Measurements from ENCODE around the gene LRP1B.

LRP1B gene

DNA sequence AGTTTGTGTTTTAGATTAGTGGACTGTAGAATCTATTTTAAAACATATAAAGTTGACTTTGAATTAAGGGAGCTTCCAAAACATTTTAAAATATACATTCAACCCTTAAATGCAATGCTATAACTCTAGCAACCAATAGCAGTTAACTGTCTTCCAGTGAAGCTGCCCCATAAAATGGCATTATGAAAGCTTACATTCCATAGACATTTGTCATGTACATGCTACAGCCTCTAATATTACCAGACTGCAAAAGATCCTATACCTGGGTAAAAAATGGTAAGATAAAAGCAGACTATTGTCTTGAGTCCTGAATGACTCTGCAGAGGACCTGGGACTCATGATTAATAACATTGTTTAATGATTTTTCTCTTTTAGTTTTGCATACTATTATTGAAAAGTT, 489.4 kb downstream of the LRP1B start:
- TF ChIP-seq SIN3A (IDR thresholded peaks at IDR 0.05; ENCODE audit: borderline replicate concordance, insufficient read depth, low read length) (no peak), POLR2AphosphoS5 (IDR thresholded peaks at IDR 0.05; ENCODE audit: low read depth, low read length) (no peak), TAF1 (IDR thresholded peaks at IDR 0.05; ENCODE audit: borderline replicate concordance, insufficient read depth, low read length) (no peak)

GRCh38 chr2:141639809-141640208, 491.0 kb downstream of the LRP1B start:
- TF ChIP-seq, protein P1, sequence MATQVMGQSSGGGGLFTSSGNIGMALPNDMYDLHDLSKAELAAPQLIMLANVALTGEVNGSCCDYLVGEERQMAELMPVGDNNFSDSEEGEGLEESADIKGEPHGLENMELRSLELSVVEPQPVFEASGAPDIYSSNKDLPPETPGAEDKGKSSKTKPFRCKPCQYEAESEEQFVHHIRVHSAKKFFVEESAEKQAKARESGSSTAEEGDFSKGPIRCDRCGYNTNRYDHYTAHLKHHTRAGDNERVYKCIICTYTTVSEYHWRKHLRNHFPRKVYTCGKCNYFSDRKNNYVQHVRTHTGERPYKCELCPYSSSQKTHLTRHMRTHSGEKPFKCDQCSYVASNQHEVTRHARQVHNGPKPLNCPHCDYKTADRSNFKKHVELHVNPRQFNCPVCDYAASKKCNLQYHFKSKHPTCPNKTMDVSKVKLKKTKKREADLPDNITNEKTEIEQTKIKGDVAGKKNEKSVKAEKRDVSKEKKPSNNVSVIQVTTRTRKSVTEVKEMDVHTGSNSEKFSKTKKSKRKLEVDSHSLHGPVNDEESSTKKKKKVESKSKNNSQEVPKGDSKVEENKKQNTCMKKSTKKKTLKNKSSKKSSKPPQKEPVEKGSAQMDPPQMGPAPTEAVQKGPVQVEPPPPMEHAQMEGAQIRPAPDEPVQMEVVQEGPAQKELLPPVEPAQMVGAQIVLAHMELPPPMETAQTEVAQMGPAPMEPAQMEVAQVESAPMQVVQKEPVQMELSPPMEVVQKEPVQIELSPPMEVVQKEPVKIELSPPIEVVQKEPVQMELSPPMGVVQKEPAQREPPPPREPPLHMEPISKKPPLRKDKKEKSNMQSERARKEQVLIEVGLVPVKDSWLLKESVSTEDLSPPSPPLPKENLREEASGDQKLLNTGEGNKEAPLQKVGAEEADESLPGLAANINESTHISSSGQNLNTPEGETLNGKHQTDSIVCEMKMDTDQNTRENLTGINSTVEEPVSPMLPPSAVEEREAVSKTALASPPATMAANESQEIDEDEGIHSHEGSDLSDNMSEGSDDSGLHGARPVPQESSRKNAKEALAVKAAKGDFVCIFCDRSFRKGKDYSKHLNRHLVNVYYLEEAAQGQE (IDR thresholded peaks at IDR 0.05; ENCODE audit: insufficient read depth in 1 of 2, low read depth in 2 of 2, low read length in 2 of 2) = no peak
- TF ChIP-seq TAF1 (IDR thresholded peaks at IDR 0.05; ENCODE audit: borderline replicate concordance, insufficient read depth, low read length) = no peak
- no peak for TF ChIP-seq FOXP2 (optimal IDR thresholded peaks at IDR 0.05; ENCODE audit: borderline replicate concordance, extremely low read depth, extremely low read length, insufficient read depth)
- TF ChIP-seq POLR2AphosphoS5 (IDR thresholded peaks at IDR 0.05; ENCODE audit: low read depth, low read length) = no peak
- TF ChIP-seq SIN3A (IDR thresholded peaks at IDR 0.05; ENCODE audit: borderline replicate concordance, insufficient read depth, low read length) = no peak

- TF ChIP-seq POLR2AphosphoS5 (IDR thresholded peaks at IDR 0.05; ENCODE audit: low read depth, low read length) (no peak), FOXP2 (optimal IDR thresholded peaks at IDR 0.05; ENCODE audit: borderline replicate concordance, extremely low read depth, extremely low read length, insufficient read depth) (no peak), SIN3A (IDR thresholded peaks at IDR 0.05; ENCODE audit: borderline replicate concordance, insufficient read depth, low read length) (no peak), TAF1 (IDR thresholded peaks at IDR 0.05; ENCODE audit: borderline replicate concordance, insufficient read depth, low read length) (no peak)
- TF ChIP-seq, protein P1 (IDR thresholded peaks at IDR 0.05; ENCODE audit: insufficient read depth in 1 of 2, low read depth in 2 of 2, low read length in 2 of 2) = no peak
These were observed 497.7 kb downstream of the LRP1B start for GRCh38 chr2:141633132-141633531.

- TF ChIP-seq TAF1 (IDR thresholded peaks at IDR 0.05; ENCODE audit: borderline replicate concordance, insufficient read depth, low read length) (no peak), SIN3A (IDR thresholded peaks at IDR 0.05; ENCODE audit: borderline replicate concordance, insufficient read depth, low read length) (no peak), FOXP2 (optimal IDR thresholded peaks at IDR 0.05; ENCODE audit: borderline replicate concordance, extremely low read depth, extremely low read length, insufficient read depth) (no peak), POLR2AphosphoS5 (IDR thresholded peaks at IDR 0.05; ENCODE audit: low read depth, low read length) (no peak)
- TF ChIP-seq, protein P1 (IDR thresholded peaks at IDR 0.05; ENCODE audit: insufficient read depth in 1 of 2, low read depth in 2 of 2, low read length in 2 of 2) = no peak
These were observed 500.3 kb downstream of the LRP1B start for GRCh38 chr2:141630407-141630930.

DNA sequence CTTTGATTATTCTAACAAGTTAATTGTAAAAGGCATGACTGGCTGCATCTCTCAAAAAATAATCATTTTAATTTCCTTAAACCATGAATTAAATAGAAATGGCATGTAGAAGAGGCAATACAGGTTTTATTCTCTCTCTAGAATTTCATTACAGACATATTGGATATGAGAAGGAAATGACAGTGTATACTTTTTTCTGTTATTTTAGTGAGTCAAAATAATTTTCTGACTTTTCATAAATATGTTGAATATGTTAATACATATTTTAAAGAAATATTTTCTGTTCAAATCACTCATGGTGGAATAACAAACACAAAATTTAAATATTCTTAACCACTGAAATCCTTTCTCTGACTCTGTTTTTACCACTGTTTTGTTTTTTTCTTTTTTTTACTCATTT, 510.4 kb downstream of the LRP1B start:
- TF ChIP-seq, protein P1 (IDR thresholded peaks at IDR 0.05; ENCODE audit: insufficient read depth in 1 of 2, low read depth in 2 of 2, low read length in 2 of 2) = no peak
- TF ChIP-seq FOXP2 (optimal IDR thresholded peaks at IDR 0.05; ENCODE audit: borderline replicate concordance, extremely low read depth, extremely low read length, insufficient read depth) (no peak), POLR2AphosphoS5 (IDR thresholded peaks at IDR 0.05; ENCODE audit: low read depth, low read length) (no peak), TAF1 (IDR thresholded peaks at IDR 0.05; ENCODE audit: borderline replicate concordance, insufficient read depth, low read length) (no peak)

All from PFSK-1 (cell line).